ENCODE results near the gene HDAC11.

DNA sequence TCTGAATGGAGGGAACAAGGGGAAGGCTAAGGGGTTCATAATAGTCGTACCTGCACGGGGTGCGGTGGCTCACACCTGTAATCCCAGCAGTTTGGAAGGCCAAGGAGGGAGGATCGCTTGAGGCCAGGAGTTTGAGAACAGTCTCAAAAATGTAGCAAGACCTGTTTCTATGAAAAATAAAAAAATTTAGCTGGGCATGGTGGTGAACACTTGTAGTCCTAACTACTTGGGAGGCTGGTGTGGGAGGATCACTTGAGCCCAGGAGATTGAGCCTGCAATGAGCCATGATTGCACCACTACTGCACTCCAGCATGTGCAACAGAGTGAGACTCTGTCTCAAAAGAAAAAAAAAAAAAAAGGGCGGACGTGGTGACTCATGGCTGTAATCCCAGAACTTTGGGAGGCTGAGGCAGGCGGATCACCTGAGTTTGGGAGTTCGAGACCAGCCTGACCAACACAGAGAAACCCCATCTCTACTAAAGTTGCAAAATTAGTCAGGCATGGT, 17.9 kb upstream of the HDAC11 start:
- TF ChIP-seq, protein P1, sequence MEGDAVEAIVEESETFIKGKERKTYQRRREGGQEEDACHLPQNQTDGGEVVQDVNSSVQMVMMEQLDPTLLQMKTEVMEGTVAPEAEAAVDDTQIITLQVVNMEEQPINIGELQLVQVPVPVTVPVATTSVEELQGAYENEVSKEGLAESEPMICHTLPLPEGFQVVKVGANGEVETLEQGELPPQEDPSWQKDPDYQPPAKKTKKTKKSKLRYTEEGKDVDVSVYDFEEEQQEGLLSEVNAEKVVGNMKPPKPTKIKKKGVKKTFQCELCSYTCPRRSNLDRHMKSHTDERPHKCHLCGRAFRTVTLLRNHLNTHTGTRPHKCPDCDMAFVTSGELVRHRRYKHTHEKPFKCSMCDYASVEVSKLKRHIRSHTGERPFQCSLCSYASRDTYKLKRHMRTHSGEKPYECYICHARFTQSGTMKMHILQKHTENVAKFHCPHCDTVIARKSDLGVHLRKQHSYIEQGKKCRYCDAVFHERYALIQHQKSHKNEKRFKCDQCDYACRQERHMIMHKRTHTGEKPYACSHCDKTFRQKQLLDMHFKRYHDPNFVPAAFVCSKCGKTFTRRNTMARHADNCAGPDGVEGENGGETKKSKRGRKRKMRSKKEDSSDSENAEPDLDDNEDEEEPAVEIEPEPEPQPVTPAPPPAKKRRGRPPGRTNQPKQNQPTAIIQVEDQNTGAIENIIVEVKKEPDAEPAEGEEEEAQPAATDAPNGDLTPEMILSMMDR (IDR thresholded peaks at IDR 0.05) = no peak
- no peak for TF ChIP-seq POLR2A (IDR thresholded peaks at IDR 0.05; ENCODE audit: low read depth)
- TF ChIP-seq EP300 (IDR thresholded peaks at IDR 0.05) = no peak
- no peak for TF ChIP-seq POLR2AphosphoS5 (IDR thresholded peaks at IDR 0.05)
